GM18873 (cell line): ENCODE results near the gene CBFA2T3.

Experiments
- ATAC-seq: cut with Tn5 transposase; IDR thresholded peaks from one replicate; pipeline ENCODE4 v1.9.1; 2021; ENCODE audit warnings: mild to moderate bottlenecking, moderate library complexity, moderate number of reproducible peaks; ENCODE audit not compliant: unreplicated experiment, low FRiP score

The CBFA2T3 gene

DNA sequence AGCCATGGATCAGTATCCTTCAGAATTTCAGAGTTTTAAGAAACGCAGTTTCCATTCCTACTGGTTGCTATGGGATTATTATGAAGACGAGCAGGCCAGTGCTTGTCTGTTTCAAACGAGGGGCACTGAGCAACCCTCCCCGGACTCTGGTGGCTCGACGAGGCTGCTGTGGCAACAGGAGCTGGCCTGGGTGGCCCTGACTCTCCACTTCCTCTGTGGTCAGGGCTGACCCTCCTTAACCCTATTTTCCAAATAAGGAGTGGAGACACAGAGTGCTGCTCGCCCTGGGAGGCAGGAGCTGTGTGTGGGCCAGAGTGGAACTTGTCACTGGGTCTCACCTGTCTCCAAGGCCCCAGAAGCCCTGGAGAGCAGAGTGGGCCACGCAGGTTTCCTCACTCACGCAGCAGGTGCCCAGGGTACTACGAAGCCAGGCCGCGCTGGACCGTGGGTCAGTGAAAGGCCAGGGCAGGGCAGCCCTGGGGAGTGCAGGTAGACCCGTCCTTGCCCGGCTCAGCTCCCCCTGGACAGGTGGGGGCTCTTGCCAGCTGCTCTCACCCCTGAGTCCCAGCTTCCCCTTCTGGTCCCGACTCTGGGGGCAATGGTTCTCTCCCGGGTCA is 123.6 kb downstream of the CBFA2T3 start:
- no peak for ATAC-seq

DNA sequence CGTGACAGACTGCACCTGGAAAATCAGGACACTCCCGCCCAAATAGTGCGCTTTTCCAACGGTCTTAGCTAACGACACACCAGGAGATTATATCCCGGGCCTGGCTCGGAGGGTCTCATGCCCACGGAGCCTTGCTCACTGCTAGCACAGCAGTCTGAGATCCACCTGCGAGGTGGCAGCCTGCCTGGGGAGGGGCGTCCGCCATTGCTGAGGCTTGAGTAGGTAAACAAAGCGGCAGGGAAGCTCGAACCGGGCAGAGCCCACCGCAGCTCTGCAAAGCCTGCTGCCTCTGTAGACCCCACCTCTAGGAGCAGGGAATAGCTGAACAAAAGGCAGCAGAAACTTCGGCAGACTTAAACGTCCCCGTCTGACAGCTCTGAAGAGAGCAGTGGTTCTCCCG is 125.4 kb downstream of the CBFA2T3 start:
- ATAC-seq, result no peak

DNA sequence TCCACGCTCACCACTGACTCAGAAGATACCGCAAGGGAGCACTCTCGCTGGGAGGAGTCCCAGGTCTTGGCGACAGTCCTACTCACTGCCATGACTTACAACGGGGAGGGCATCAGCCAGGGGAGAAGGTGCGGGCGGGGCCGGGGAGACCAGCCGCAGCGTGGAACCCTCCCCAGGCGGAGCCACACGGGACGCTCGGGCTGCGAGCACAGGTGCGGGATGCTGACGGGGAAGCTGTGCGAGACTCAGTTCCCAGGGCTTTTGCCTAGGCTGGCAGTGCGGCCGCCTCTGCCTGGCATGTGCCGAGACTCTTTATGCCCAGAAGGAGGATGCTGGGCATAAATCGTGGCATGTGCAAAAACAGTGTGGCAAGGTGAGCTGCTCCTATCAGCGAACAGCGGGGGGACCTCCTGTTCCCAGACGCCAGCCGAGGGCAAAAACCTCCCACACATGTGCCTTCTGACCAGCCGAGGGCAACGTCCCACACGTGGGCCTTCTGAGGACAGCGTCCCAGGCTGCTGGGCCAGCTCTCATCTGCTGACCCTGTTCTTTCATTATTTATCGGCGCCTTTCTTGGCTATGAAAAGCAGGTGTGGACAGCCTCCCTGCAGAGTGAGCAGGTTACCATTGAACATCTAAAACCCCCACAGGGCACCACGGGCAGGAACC is 126.3 kb downstream of the CBFA2T3 start:
- no peak for ATAC-seq

DNA sequence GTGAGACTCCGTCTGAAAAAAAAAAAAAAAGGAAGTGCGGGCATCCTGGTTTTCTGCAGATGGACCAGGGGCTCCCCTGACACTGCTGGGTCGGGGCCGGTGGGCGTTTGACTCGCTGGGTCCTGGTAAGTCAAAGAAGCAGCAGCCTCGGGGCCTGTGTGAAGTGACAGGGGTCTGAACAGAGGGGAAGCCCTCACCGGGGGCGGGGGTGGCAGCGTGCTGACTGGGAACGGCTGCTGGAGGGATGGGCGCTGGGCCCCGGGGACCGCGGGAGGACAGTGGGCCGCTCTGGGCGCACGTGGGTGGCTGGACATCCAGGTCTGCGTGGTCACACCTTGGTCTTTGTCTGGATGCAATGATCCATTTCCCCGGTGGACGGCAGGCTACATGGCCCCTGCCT is 128.4 kb downstream of the CBFA2T3 start:
- no peak for ATAC-seq

DNA sequence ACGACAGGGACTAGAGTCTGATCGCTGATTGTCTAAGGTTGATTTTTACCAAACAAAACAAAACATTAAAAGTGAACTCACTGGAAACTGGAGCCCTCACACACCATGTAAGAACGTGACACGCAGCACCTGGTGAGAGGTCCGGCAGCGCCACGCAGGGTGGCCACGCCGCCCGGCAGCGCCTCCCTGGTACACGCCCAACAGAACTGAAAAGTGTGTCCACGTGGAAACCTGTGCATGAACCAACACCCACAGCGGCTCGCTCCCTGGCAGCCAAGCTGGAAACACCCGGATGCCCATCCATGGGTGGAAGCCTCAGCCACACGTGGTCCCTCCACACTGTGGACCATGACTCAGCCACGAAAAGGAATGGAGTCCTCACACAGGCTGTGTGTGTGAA is 129.4 kb downstream of the CBFA2T3 start:
- no peak for ATAC-seq

DNA sequence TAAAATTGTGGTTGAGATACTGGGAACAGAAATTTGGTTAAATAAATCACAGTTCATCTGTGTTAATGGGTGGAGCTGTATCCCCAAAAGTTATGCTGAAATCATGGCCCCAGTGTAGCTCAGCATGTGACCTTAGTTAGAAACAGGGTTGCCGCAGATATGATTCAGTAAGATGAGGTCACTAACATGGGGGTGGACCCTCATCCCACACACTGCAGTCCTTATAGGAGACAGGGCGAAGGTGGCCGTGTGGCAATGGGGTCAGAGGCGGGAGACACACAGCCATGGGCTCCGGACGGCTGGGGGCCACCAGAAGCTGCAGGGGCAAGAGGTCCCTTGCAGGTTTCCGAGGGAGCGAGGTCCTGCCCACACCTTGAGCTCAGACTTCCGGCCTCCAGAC is 130.9 kb downstream of the CBFA2T3 start:
- ATAC-seq, result no peak

DNA sequence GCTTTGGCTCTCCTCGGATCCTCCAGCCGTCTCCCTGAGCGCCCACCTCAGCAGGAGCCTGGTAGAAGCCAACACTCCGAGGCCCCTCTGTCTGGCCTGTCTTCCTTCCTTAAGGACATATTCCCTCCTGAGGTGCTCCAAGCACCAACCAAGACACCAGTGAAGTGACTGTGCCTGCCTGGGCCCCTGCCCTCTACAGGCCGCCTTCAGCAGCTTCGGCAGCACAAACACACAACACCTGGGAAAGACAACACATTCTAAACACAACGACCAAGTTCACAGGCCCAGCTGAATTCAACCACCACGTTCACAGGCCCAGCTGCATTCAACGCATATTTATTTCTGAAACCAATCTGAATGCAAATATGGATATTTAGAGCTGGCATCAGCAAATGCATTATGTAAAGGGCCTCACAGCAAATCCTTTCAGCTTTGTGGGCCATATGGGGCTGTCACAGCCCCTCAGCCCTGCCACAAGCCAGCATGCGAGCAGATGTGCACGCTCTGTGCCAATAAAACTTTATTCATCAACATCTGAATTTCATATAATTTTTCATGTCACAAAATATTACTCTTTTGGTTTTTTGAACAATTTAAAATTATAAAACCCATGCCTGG is 132.5 kb downstream of the CBFA2T3 start:
- no peak for ATAC-seq

DNA sequence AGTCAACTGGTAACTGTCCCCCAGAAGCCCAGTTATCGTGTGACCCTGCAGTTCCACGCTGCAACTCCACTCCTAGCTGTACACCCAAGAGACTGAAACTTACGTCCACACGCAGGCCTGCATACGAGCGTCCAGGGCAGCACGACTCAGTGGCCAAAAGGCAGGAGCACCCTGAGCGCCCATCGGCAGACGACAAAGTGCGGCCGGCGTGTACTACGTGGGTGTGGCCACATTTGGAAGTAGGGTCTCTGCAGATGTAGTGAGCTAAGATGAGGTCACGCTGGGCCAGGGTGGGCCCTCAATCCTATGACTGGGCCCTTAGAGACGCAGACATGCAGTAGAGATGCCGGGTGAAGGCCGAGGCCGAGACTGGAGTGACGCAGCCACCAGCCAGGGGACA is 133.8 kb downstream of the CBFA2T3 start:
- no peak for ATAC-seq

DNA sequence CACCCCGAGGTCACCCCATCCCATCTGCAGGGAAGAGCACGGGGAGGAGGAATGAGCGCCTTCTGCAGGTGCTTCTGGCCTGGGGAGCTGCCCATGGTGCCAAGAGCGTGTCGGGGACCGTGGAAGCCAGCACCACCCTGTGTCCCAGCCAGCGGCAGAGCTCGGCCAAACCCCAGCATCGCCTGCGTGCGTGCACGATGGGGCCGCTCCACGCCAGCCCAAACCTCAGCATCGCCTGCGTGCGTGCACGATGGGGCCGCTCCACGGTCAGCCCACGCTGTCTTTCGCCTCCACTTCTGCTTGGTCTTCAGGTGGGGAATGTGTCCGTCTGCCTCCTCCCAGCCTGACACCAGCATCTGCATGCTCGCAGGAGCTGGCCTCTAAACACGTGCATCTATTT is 134.2 kb downstream of the CBFA2T3 start:
- ATAC-seq, result no peak

DNA sequence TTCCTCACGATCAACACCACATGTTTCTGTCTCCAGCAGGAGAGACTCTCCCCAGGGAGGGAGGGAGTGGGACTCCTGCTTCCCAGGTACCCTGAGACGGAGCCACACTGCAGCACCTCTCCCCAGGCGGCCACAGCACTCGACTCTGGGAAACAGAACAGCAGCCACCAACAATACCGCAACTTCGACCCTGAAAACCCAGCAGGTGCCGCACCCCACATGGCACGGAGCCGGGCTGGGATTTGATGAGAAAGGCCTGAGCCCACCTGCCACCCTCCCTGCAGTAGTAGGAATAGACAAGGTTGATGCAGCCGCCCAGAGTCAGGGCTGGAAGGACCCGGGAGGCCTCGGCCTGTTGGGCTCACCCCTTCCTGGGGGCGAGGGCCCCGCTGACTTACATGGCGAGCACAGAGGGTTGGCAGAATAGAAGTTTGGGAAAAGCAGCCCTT is 134.7 kb downstream of the CBFA2T3 start:
- no peak for ATAC-seq

DNA sequence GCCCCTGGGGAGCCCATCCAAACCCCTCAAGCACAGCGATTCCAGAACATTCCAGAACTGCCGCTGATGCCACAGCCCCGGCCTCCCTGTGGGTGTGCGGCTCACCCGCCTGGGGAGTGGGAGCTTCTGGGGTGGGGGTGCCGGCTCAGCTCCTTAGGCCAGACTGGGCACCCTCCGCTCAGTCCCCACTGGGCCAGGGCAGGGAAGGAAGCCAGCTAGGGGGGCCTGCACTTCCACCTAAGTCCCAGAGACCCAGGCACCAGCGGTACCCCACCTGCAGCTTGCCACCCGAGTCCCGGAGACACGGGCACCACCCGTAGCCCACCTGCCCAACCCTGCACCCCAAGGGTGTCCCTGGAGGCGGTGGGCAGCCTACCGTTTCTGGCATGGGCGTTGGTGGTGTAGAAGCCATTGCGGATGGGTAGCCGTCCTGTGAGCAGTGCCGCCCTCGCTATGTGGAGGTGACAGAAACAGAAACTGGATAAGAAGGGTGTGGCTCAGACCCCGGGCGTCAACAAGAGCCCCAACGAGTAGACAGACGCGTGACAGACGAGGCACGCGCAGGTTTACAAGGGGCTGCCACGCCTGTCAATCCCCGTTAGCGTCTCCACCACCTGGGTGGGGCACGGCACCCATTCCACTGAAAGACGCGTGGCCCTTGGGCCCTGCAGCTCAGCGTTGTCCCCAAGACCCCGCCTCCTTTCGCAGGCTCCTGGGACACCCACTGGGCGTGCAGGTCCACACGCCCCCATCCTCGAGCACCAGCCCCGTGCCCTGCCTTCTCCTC is 135.3 kb downstream of the CBFA2T3 start:
- ATAC-seq, result no peak

DNA sequence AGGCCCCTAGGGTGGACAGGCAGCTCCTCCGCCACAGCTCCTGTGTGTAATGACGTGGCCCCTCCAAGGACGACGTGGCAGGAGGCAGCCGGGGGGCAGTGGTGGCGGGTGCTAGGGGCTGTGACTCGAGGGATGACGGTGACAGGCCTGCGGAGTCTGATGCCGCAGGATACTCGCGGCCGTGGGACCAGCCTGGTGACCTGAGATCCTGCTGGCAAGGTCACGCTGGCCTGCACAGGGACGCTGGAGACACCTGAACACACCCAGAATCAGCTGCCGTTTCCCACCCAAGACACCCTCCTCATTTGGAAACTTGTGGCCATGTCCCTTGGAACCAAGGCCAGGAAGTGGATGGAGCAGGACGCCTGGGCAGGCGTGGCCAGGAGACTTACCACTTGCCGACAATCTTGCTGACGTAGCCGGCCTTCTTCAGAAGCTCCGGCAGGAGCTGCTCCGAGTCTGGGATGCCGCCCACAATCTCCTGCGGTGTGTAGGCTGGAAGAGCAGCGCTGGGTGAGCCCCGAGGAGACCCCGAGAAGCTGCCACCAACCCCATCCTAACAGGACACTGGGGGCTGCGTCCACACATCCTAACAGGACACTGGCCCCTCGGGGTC is 136.3 kb downstream of the CBFA2T3 start:
- no peak for ATAC-seq

DNA sequence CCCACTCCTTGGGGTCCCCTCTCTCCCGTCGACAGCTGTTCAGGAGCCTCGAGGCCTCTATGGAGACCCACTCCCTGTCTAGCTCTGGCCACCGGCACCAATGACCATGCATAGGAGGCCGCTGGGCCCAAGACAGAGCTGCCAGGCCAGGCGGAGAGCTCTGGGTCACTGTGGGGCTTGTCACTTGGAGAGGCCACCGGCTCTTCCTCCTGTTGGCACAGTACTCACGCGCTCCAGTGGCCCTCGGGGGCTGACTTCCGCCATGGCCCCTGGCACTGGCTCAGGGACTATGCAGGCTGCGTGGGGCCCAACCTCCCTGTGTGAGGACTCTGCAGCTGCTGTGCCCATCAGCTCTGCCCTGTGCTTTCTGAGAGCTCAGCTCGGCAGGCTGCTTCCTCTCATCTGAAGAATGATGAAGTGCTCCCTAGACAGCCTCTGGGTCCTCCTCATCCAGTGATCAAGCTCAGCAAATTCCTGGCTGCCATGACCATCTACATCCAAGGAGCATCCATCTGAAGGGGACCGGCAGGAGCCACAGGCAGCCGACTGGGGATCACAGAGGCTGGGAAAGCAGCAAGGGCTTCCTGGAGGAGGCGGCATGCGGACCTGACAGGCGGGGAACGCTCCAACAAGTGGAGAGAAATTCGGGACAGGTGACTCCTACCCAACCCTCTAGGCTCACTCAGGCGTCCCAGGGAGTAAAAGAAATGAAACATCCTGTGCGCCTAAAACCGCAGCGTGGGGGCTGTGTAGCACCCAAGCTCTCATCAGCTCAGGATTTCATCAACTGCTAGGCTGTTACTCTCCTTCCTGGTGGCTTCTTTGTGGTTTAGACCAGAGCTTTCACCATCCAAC is 137.0 kb downstream of the CBFA2T3 start:
- no peak for ATAC-seq

DNA sequence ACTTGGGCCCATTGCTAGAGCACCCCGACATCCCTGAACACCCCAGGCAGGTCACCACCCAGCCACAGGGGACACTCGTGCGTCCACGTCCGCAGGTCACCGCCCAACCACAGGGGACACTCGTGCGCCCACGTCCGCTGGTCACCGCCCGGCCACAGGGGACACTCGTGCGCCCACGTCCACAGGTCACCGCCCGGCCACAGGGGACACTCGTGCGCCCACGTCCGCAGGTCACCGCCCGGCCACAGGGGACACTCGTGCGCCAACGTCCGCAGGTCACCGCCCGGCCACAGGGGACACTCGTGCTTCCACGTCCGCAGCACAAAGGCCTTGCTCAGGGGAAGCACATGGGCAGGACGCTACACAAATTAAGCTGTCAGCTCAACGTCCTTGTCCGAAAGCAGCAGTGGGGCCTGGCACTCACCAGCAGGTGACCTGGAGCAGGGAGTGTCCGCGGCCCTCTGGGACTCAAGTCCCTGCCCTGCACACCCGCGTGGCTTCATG is 137.9 kb downstream of the CBFA2T3 start:
- ATAC-seq, result no peak

DNA sequence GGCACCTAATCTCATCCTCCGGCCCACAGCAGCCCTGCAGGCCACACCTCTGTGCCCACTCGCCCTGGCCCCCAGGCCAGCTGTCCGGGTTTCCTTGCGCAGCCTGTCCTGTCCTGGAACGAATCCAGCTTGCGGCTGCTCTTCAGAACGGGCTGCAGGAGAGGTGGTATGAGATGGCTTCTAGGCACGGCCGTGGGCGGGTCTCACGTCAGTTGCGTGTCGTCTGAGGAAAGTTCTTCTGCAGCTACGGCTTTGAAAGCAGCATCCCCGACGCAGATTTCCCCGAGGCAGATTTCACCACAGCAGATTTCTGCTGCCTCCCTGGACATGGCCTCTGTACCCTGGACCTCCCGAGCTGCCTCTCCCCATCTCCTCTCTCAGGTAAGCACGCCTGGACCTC is 138.4 kb downstream of the CBFA2T3 start:
- ATAC-seq, result no peak

DNA sequence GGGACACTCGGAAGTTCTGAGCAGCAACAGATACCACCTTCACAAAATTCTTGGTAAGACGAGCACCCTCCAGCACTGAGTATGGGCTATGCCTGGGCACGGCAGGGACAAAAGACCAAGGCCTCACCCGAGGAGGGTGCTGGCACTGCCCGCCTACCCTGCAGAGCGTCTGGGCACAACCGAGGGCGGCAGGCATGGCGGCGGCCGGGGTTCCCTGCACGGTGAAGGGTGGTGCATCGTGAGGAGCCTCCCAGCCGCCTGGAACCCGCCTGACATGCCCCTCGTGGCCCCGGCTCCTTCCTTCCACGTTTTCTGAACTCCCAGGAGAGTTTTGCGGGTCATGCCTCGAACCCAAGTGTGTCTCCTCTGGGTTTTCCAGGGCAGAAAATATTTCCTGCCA is 139.2 kb downstream of the CBFA2T3 start:
- no peak for ATAC-seq

DNA sequence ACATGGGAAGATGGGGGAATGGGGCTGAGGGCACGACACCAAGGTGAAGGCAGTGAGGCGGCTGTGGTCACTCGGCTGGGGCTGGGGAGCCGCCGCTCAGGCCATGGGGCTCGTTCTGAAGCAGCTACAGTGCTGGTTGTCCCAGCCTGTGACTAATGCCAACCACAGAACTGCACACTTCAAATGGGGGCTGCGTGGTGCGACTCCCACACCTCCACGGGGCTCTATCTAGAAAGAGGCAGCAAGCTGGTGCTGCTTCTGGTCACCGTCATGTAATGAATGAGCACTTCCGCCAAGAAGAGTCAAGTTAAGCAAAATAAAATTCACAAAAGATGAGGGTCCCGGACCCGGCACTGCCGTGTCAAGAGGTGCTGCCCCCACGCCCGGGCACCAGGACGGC is 140.2 kb downstream of the CBFA2T3 start:
- no peak for ATAC-seq

DNA sequence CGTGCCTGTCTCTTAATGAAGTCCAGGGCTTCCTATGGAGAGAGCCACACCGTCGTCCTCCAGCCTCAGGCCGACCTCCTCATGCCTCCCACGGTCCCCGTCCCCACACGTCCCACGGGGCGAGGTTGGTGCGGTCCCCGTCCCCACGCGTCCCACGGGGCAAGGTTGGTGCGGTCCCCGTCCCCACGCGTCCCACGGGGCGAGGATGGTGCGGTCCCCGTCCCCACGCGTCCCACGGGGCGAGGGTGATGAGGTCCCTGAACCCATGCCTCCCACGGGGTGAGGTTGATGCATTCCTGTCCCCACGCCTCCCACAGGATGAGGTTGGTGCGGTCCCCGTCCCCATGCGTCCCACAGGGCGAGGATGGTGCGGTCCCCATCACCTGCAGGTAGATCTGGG is 141.2 kb downstream of the CBFA2T3 start:
- no peak for ATAC-seq

DNA sequence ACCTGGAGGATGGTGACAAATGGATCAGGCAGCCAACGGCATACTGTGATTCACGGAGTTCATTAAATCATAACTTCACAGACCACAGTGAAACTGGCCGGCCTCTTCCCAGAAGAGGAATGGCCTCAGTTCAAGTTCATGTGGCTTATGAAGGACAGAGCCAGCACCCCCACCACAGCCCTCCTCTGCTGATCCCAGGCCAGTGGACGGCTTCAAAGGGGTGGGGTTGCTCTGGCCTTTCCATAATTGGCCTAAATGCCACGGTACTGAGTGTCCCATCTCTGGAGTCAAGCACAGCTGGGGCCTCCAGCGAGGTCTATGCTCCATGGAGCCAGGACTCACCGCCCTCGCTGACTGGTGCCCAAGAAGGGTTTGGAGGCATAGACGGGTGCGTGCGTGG is 141.6 kb downstream of the CBFA2T3 start:
- ATAC-seq, result no peak

DNA sequence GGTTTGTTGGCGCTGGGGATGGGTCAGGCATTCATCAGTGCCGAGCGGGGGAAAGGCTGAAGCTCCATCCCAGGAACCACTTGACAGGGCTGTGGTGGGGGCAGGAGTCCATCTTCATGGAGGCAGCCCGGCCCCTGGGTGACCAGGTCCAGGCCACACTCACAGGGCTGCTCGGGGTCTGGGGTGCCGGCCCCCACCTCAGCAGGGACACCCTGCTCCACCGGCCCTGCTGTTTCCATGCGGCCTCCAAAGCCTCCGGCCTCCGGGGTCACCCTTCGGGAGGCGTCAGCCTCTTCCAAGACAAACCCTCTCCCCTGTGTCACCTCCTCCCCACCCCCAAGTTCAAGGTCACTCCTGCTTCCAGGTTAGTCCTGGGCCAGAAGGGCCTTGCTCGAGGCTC is 142.3 kb downstream of the CBFA2T3 start:
- no peak for ATAC-seq
